Measurements from ENCODE around the gene RDH13.
"Not testable (repeated sequence)": the region's sequence is repeated elsewhere in the genome, so short reads cannot be mapped to it uniquely, and the experiment has no call there.

RDH13 gene

DNA sequence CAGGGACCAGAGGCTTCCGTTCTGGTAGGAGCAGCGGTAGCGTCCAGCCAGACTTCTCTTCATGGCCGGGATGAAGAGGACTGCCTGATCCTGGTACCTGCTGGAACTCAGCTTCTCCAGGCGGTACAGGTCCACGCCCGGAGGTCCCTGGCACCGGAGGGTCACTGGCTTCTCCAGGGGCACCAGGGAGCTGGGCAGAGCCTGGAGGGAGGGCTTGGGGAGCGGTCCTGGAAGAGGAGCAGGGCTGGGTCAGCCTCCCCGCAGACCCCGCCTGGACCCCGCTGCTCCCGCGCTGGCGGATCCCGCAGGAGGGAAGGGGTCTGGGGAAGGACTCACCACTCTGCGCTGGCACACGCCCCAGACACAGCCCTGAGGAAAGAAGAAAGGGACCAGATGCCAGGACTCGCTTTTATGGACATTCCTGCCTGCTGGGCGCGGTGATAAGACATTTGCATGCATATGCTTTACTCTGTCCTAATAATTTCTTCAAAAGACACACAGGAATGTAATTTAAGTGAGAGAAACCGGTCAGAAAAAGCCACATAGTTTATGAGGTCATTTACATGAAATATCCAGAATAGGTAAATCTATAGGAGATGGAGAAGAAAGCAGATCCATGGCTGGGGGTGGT, 30.7 kb downstream of the RDH13 start:
- Mint-ChIP-seq H3K4me3 (no peak overlapping the region), H3K36me3 (ENCODE audit: low read depth) (no peaks in the 10 kb centered on the region), H3K27ac (no peak overlapping the region), H3K4me1 (no peaks in the 10 kb centered on the region), H3K9me3 (peaks cover 5% of the 10 kb centered on the region), H3K27me3 (ENCODE audit: low read depth) (no peaks in the 10 kb centered on the region)
- TF ChIP-seq, protein P1, sequence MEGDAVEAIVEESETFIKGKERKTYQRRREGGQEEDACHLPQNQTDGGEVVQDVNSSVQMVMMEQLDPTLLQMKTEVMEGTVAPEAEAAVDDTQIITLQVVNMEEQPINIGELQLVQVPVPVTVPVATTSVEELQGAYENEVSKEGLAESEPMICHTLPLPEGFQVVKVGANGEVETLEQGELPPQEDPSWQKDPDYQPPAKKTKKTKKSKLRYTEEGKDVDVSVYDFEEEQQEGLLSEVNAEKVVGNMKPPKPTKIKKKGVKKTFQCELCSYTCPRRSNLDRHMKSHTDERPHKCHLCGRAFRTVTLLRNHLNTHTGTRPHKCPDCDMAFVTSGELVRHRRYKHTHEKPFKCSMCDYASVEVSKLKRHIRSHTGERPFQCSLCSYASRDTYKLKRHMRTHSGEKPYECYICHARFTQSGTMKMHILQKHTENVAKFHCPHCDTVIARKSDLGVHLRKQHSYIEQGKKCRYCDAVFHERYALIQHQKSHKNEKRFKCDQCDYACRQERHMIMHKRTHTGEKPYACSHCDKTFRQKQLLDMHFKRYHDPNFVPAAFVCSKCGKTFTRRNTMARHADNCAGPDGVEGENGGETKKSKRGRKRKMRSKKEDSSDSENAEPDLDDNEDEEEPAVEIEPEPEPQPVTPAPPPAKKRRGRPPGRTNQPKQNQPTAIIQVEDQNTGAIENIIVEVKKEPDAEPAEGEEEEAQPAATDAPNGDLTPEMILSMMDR (IDR thresholded peaks at IDR 0.05; ENCODE audit: unreplicated experiment in 3 of 3), result no peak

DNA sequence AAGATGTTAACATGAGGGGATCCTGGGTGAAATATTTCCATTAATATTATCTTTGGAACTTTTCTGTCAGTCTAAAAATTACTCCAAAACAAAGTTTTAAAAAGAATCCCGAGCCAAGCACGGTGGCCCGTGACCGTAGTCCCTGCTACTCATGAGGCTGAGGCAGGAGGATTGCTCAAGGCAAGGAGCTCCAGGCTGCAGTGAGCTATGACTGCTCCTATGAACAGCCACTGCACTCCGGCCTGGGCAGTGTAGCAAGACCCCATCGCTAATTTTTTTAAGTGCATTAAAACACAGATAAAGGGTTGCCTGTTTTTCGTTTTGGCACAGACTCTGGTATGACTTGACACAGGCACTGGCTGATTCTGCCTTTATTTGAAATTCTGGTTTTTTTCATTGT, 31.8 kb downstream of the RDH13 start:
- Mint-ChIP-seq H3K27me3 (ENCODE audit: low read depth) (no peaks in the 10 kb centered on the region), H3K4me3 (no peak overlapping the region), H3K4me1 (no peaks in the 10 kb centered on the region), H3K9me3 (peaks cover 8% of the 10 kb centered on the region), H3K36me3 (ENCODE audit: low read depth) (peaks cover 2% of the 10 kb centered on the region), H3K27ac (no peak overlapping the region)
- TF ChIP-seq, protein P1 (IDR thresholded peaks at IDR 0.05; ENCODE audit: unreplicated experiment in 3 of 3), result no peak

DNA sequence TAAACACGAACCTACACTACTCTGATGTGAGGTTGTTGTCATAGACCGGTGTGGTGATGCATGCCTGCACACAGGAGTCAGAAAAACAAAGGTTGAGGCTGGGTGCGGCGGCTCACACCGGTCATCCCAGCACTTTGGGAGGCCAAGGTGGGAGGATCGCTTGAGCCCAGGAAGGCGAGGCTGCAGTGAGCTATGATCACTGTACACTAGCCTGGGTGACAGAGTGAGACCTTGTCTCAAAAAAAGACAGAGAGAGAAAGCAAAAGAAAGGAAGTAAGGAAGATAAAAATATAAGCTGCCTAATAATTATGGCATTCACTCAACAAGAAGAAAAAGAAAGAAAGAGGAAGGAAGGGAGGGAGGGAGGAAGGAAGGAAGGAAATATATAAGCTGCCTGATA, 34.2 kb downstream of the RDH13 start:
- Mint-ChIP-seq H3K9me3 (peaks cover 8% of the 10 kb centered on the region), H3K36me3 (ENCODE audit: low read depth) (peaks cover 16% of the 10 kb centered on the region), H3K27me3 (ENCODE audit: low read depth) (no peaks in the 10 kb centered on the region), H3K4me3 (no peak overlapping the region), H3K4me1 (no peaks in the 10 kb centered on the region), H3K27ac (no peak overlapping the region)
- TF ChIP-seq, protein P1 (IDR thresholded peaks at IDR 0.05; ENCODE audit: unreplicated experiment in 3 of 3), result no peak

DNA sequence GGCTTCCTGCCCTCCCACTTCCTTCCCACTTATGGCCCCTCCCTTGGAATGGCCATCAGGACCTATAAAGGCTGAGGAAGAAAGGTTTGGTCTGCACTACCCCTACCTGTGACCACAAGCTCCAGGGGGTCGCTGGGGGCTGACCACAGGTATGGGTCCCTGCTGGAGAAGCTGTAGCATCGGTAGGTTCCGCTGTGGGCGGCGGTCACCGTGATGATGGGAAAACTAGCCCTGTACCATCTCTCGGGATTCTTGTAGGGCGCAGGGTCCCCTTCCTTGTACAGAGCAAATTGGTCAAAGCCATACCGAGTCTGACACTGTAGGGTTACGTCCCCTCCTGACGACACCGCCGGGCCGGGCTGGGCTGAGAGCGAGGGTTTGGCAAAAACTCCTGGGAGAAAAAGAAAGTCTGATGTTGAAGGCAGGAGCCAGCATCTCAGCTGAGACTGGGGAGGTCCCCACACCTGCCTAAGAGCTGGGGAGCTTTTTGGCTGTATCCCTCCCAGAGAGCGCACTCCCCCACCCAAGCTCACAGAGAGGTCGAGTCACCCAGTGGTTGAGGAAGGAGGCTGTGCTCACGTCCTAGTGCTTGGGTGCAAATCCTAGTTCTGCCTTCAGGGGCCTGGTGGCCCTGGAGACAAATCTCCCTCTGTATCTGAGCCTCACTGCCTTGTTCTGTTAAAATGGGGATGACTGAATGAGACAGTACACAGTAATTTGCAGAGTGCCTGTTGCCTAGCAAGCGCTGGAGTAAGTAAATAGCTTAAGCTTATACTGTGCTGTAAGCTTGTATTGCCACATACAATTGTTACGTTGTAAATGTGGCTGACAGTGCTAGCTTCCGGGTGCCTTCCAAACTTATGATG, 35.2 kb downstream of the RDH13 start:
- TF ChIP-seq, protein P1 (IDR thresholded peaks at IDR 0.05; ENCODE audit: unreplicated experiment in 3 of 3), result no peak
- H3K4me3 Mint-ChIP-seq, result no peak overlapping the region
- H3K9me3 Mint-ChIP-seq, result peaks cover 15% of the 10 kb centered on the region
- no peaks in the 10 kb centered on the region for H3K27me3 Mint-ChIP-seq (ENCODE audit: low read depth)
- no peak overlapping the region for H3K27ac Mint-ChIP-seq
- peaks cover 22% of the 10 kb centered on the region for H3K36me3 Mint-ChIP-seq (ENCODE audit: low read depth)
- no peaks in the 10 kb centered on the region for H3K4me1 Mint-ChIP-seq

DNA sequence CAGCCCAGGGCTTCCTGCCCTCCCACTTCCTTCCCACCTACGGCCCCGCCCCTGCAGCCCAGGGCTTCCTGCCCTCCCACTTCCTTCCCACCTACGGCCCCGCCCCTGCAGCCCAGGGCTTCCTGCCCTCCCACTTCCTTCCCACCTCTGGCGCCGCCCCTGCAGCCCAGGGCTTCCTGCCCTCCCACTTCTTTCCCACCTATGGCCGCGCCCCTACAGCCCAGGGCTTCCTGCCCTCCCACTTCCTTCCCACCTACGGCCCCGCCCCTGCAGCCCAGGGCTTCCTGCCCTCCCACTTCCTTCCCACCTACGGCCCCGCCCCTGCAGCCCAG, 35.8 kb downstream of the RDH13 start:
- H3K27me3 Mint-ChIP-seq (ENCODE audit: low read depth); H3K4me3 Mint-ChIP-seq; H3K27ac Mint-ChIP-seq; H3K4me1 Mint-ChIP-seq: not testable (repeated sequence)
- Mint-ChIP-seq H3K9me3 (peaks cover 21% of the 10 kb centered on the region), H3K36me3 (ENCODE audit: low read depth) (peaks cover 28% of the 10 kb centered on the region)

DNA sequence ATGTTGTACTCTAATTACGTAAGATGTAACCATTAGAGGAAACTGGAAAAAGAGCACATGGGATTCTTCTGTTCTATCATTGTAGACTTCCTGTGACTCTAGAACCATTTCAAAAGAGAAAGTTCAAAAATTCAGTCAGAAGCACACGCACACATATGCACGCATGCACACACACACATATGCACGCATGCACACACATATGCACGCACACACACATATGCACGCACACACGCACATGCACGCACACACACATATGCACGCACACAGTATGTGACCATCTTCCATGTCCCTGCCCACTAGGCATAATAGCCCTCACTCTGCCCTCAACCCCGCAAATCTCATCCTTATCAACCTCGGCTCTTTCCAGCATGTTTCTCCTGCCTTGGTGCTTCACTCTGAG, 38.8 kb downstream of the RDH13 start:
- Mint-ChIP-seq H3K36me3 (ENCODE audit: low read depth) (peaks cover 32% of the 10 kb centered on the region), H3K27ac (no peak overlapping the region), H3K4me3 (no peak overlapping the region), H3K27me3 (ENCODE audit: low read depth) (no peaks in the 10 kb centered on the region), H3K9me3 (peaks cover 33% of the 10 kb centered on the region), H3K4me1 (no peaks in the 10 kb centered on the region)
- TF ChIP-seq, protein P1 (IDR thresholded peaks at IDR 0.05; ENCODE audit: unreplicated experiment in 3 of 3), result no peak

DNA sequence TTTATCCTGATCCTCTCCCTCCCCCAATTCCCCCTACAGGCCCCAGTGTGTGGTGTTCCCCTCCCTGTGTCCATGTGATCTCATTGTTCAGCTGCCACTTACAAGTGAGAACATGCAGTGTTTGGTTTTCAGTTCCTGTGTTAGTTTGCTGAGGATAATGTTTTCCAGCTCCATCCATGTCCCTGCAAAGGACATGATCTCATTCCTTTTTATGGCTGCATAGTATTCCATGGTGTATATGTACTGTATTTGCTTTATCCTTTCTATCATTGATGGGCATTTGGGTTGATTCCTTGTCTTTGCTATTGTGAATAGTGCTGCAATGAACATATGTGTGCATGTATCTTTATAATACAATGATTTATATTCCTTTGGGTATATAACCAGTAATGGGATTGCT, 42.6 kb downstream of the RDH13 start:
- Mint-ChIP-seq H3K36me3 (ENCODE audit: low read depth) (peaks cover 34% of the 10 kb centered on the region), H3K9me3 (peaks cover 38% of the 10 kb centered on the region)
- not testable (repeated sequence) for H3K4me1 Mint-ChIP-seq; H3K27ac Mint-ChIP-seq; H3K27me3 Mint-ChIP-seq (ENCODE audit: low read depth); H3K4me3 Mint-ChIP-seq
